BE2C (cell line): Measurements from ENCODE around the gene USH2A. TPM values are rescaled to one million over a fixed set of nuclear protein-coding genes. Genes with fewer than 3 reads are reported as not detected.

ENCODE experiments used
- DNase-seq: peaks from one replicate; pipeline ENCODE4 v3.0.0-alpha.2; 2020
- H3K27me3 ChIP-seq: fragments of 250-450 bp; sonication (Bioruptor Pico); 2 replicates; pipeline ENCODE4 v1.5.1; 2020; ENCODE audit warnings: mild to moderate bottlenecking
- H3K36me3 ChIP-seq: fragments of 250-450 bp; sonication (Bioruptor Pico); 2 replicates; pipeline ENCODE4 v1.5.1; 2020; ENCODE audit warnings: mild to moderate bottlenecking
- H3K4me1 ChIP-seq: fragments of 250-450 bp; sonication (Bioruptor Pico); 2 replicates; pipeline ENCODE4 v1.5.1; 2020
- H3K4me3 ChIP-seq: 2 replicates; pipeline ENCODE4 v1.5.1; 2011; ENCODE audit warnings: low read depth, low read length
- H3K9me3 ChIP-seq: fragments of 250-450 bp; sonication (Bioruptor Pico); 2 replicates; pipeline ENCODE4 v1.5.1; 2020
- polyA plus RNA-seq: library from polyadenylated mRNA; unstranded; fragments of >200 nt; gene quantifications from one replicate; pipeline ENCODE4 v1.2.1, GENCODE V29; 2012; ENCODE audit warnings: low read depth, missing spikeins; ENCODE audit not compliant: insufficient read length, insufficient read depth
- TF ChIP-seq, protein P1 (sequence below): IDR thresholded peaks from 2 replicates; pipeline ENCODE4 v1.5.1; 2012; ENCODE audit warnings: mild to moderate bottlenecking, low read depth, low read length

The USH2A gene, protein sequence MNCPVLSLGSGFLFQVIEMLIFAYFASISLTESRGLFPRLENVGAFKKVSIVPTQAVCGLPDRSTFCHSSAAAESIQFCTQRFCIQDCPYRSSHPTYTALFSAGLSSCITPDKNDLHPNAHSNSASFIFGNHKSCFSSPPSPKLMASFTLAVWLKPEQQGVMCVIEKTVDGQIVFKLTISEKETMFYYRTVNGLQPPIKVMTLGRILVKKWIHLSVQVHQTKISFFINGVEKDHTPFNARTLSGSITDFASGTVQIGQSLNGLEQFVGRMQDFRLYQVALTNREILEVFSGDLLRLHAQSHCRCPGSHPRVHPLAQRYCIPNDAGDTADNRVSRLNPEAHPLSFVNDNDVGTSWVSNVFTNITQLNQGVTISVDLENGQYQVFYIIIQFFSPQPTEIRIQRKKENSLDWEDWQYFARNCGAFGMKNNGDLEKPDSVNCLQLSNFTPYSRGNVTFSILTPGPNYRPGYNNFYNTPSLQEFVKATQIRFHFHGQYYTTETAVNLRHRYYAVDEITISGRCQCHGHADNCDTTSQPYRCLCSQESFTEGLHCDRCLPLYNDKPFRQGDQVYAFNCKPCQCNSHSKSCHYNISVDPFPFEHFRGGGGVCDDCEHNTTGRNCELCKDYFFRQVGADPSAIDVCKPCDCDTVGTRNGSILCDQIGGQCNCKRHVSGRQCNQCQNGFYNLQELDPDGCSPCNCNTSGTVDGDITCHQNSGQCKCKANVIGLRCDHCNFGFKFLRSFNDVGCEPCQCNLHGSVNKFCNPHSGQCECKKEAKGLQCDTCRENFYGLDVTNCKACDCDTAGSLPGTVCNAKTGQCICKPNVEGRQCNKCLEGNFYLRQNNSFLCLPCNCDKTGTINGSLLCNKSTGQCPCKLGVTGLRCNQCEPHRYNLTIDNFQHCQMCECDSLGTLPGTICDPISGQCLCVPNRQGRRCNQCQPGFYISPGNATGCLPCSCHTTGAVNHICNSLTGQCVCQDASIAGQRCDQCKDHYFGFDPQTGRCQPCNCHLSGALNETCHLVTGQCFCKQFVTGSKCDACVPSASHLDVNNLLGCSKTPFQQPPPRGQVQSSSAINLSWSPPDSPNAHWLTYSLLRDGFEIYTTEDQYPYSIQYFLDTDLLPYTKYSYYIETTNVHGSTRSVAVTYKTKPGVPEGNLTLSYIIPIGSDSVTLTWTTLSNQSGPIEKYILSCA (N-terminal part only)
- 0.76 TPM for polyA plus RNA-seq

- TF ChIP-seq, protein P1, sequence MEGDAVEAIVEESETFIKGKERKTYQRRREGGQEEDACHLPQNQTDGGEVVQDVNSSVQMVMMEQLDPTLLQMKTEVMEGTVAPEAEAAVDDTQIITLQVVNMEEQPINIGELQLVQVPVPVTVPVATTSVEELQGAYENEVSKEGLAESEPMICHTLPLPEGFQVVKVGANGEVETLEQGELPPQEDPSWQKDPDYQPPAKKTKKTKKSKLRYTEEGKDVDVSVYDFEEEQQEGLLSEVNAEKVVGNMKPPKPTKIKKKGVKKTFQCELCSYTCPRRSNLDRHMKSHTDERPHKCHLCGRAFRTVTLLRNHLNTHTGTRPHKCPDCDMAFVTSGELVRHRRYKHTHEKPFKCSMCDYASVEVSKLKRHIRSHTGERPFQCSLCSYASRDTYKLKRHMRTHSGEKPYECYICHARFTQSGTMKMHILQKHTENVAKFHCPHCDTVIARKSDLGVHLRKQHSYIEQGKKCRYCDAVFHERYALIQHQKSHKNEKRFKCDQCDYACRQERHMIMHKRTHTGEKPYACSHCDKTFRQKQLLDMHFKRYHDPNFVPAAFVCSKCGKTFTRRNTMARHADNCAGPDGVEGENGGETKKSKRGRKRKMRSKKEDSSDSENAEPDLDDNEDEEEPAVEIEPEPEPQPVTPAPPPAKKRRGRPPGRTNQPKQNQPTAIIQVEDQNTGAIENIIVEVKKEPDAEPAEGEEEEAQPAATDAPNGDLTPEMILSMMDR: no peak
- DNase-seq: peak; percentile 39
Measured at GRCh38 chr1:216422821-216423520, at the start of gene USH2A. TSS of gene USH2A (minus strand) at chr1:216423448. CDS start at chr1:216422336, 1,112 bp downstream.

DNA sequence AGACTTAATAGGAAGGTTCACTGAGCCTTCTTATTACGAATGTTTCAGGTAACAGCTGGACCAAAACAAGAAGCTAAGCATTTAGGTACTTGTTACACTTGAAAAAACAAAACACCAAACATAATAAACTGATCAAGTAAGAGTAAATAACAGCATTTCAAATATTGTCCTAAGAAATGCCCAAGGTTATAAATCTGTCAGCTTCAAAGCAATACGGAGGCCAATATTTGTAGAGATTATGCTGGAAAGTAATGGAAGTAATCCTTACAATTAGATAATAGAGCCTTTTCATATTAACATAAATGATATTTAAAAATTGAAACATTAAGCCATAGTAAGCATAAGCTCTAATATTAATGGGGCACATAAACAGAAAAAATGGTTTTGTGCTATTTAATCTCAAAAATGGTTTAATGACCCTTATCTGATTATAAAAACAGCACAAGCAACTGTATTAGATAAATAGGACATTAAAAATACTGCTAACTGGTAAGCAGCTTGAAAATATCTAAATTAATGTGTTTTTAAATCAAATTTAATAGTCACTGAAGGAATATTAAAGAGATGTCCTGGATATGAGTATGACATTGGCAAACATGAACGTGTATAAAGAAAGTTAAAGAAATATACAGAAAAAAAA, 43.0 kb upstream of the USH2A start:
- Histone ChIP-seq H3K9me3 (no peaks in the 10 kb centered on the region), H3K36me3 (no peaks in the 10 kb centered on the region), H3K4me1 (peaks cover 10% of the 10 kb centered on the region), H3K4me3 (no peak overlapping the region), H3K27me3 (no peaks in the 10 kb centered on the region)
- TF ChIP-seq, protein P1: no peak
- no peak for DNase-seq

More at GRCh38 chr1:216422821-216423520, at the start of gene USH2A:
- no peak within 1 kb of the TSS for H3K4me3 ChIP-seq
- H3K36me3 ChIP-seq: no peaks in the 10 kb centered on the region
- H3K27me3 ChIP-seq: no peaks in the 10 kb centered on the region
- no peaks in the 10 kb centered on the region for H3K9me3 ChIP-seq
- peaks cover 10% of the 10 kb centered on the region for H3K4me1 ChIP-seq

GRCh38 chr1:216464489-216464888, 41.2 kb upstream of the USH2A start:
- H3K9me3 ChIP-seq: no peaks in the 10 kb centered on the region
- no peaks in the 10 kb centered on the region for H3K36me3 ChIP-seq
- H3K4me1 ChIP-seq: peaks cover 10% of the 10 kb centered on the region
- DNase-seq: no peak
- no peak overlapping the region for H3K4me3 ChIP-seq
- no peaks in the 10 kb centered on the region for H3K27me3 ChIP-seq
- TF ChIP-seq, protein P1: no peak

DNA sequence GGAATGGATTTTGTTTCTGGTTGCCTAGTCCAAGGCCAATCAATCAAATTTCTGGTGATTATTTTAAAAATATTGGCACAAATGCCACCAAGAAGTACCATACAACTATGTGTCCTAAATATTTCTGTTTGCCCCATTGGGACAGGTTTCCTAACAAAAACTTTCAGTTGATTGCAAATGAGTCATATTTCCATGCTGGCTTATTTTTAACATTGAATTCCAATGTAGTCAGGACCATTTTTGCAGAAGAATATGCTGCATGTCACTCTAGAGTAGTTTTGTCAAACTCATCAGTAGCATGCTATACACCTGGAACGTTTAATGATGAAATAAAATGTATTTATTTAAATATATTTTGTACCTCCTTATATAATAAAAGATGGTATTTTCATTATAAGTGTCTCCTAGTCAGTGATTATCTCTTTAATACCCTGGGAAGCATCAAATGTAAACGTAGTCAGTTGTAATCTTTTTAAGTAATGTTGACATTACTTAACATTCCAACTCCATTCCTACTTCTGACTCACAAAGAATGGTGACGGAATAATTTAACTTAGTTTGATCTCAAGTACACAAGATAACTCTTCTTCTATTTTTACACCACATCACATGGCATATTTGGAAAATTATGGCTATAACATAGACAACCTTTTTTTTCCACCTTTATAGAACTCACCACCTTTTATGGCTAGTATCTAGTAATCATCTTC, 39.0 kb upstream of the USH2A start:
- H3K4me3 ChIP-seq: no peak overlapping the region
- peaks cover 15% of the 10 kb centered on the region for H3K4me1 ChIP-seq
- H3K36me3 ChIP-seq: no peaks in the 10 kb centered on the region
- H3K27me3 ChIP-seq: no peaks in the 10 kb centered on the region
- TF ChIP-seq, protein P1: no peak
- DNase-seq: no peak
- H3K9me3 ChIP-seq: no peaks in the 10 kb centered on the region

GRCh38 chr1:216461466-216461865, 38.2 kb upstream of the USH2A start:
- Histone ChIP-seq H3K27me3 (no peaks in the 10 kb centered on the region), H3K4me3 (no peak overlapping the region), H3K4me1 (peaks cover 10% of the 10 kb centered on the region), H3K9me3 (no peaks in the 10 kb centered on the region), H3K36me3 (no peaks in the 10 kb centered on the region)
- TF ChIP-seq, protein P1: no peak
- DNase-seq: no peak
